H1 (cell line): ENCODE data around the gene IFITM10. TPM values are rescaled to one million over a fixed set of nuclear protein-coding genes. Genes with fewer than 3 reads are reported as not detected.

Experiments
- CTCF ChIA-PET: fragments of 300-600 bp; sonication (Branson Sonifier 250); formaldehyde crosslinking; loops from one replicate; lab custom pipeline; 2021; ENCODE audit not compliant: partially characterized antibody; lab: Charles Lee
- POLR2A ChIA-PET: fragments of 300-600 bp; sonication (Branson Sonifier 250); formaldehyde crosslinking; loops from one replicate; lab custom pipeline; 2021; ENCODE audit warnings: inconsistent platforms; ENCODE audit not compliant: partially characterized antibody; lab: Charles Lee
- DNase-seq, 2 experiments: peaks; one replicate each; pipeline versions ENCODE4 v3.0.0 to v3.0.0-alpha.2; 2010 to 2022; ENCODE audit warnings: low spot score in 2 of 2, low read depth in 1 of 2, mixed read lengths in 1 of 2
- FAIRE-seq: peaks from 2 replicates; lab custom pipeline; 2011; peaks lifted over from hg19 to GRCh38; lab: Jason Lieb, UNC
- H2AFZ ChIP-seq: 2 replicates; pipeline ENCODE4 v1.8.1; 2012; ENCODE audit warnings: low read length, inconsistent platforms
- H2AK5ac ChIP-seq: 2 replicates; pipeline ENCODE4 v1.6.1; 2013; ENCODE audit warnings: low read depth, low read length
- H2BK120ac ChIP-seq: replicated peaks from 2 replicates; pipeline ENCODE3; 2013; ENCODE audit warnings: low read depth, low read length, inconsistent platforms
- H2BK12ac ChIP-seq: 2 replicates; pipeline ENCODE4 v1.6.1; 2013; ENCODE audit warnings: low read depth, low read length
- H2BK15ac ChIP-seq: 2 replicates; pipeline ENCODE4 v1.6.1; 2013; ENCODE audit warnings: low read length
- H2BK20ac ChIP-seq: 2 replicates; pipeline ENCODE4 v1.6.1; 2013; ENCODE audit warnings: low read length
- H2BK5ac ChIP-seq: 2 replicates; pipeline ENCODE4 v1.6.1; 2013; ENCODE audit warnings: low read depth, low read length
- H3K14ac ChIP-seq: 2 replicates; pipeline ENCODE4 v1.6.1; 2013; ENCODE audit warnings: inconsistent platforms; ENCODE audit not compliant: insufficient read length
- H3K18ac ChIP-seq: 2 replicates; pipeline ENCODE4 v1.6.1; 2013; ENCODE audit warnings: low read length; ENCODE audit errors: extremely low read depth
- H3K23ac ChIP-seq: 2 replicates; pipeline ENCODE4 v1.6.1; 2013; ENCODE audit warnings: inconsistent platforms; ENCODE audit not compliant: insufficient read length
- H3K23me2 ChIP-seq: 2 replicates; pipeline ENCODE4 v1.6.1; 2013; ENCODE audit warnings: low read depth, low read length
- H3K27ac ChIP-seq: 2 replicates; pipeline ENCODE4 v1.6.1; 2011; ENCODE audit warnings: low read depth, low read length, inconsistent platforms
- H3K27me3 ChIP-seq, 4 experiments: replicated peaks in 1 of 4; 1 replicate in 1 of 4; 2 replicates in 3 of 4; pipeline versions ENCODE4 v1.6.1 to v1.8.1; 2011 to 2013; ENCODE audit warnings: low read length in 3 of 4, mild to moderate bottlenecking in 3 of 4, inconsistent platforms in 2 of 4, mixed read lengths in 2 of 4, moderate library complexity in 1 of 4; ENCODE audit not compliant: control insufficient read depth in 3 of 4, insufficient read depth in 3 of 4; ENCODE audit errors: extremely low read depth in 1 of 4
- H3K36me3 ChIP-seq, 4 experiments: 2 replicates each; pipeline versions ENCODE4 v1.6.1 to v1.8.1; 2011 to 2013; ENCODE audit warnings: mild to moderate bottlenecking in 4 of 4, low read length in 3 of 4, moderate library complexity in 2 of 4, control low read depth in 1 of 4, inconsistent platforms in 1 of 4; ENCODE audit not compliant: insufficient read depth in 4 of 4, control insufficient read depth in 2 of 4
- H3K4ac ChIP-seq: replicated peaks from 2 replicates; pipeline ENCODE3; 2013; ENCODE audit warnings: low read length, low read depth, mixed read lengths, inconsistent platforms; ENCODE audit not compliant: insufficient read length
- H3K4me1 ChIP-seq, 4 experiments: replicated peaks in 1 of 4; 1 replicate in 1 of 4; 2 replicates in 3 of 4; pipeline versions ENCODE4 v1.6.1 to v1.8.1; 2011 to 2013; ENCODE audit warnings: low read length in 3 of 4, inconsistent platforms in 2 of 4, mixed read lengths in 1 of 4; ENCODE audit not compliant: insufficient read depth in 4 of 4, control insufficient read depth in 3 of 4
- H3K4me2 ChIP-seq, 2 experiments: 2 replicates each; pipeline versions ENCODE4 v1.6.1 to v1.8.1; 2011 to 2013; ENCODE audit warnings: low read depth in 2 of 2, low read length in 2 of 2, control low read depth in 1 of 2, inconsistent platforms in 1 of 2, mild to moderate bottlenecking in 1 of 2; ENCODE audit not compliant: insufficient read depth in 1 of 2
- H3K4me3 ChIP-seq, 4 experiments: fragments of 200-600, 300-600 bp in 1 of 4; sonication (generic), shearing (Covaris generic), sonication (Bioruptor Twin) in 1 of 4; 2 replicates each; pipeline versions ENCODE4 v1.5.1 to v1.8.1; 2011 to 2016; ENCODE audit warnings: low read length in 4 of 4, low read depth in 3 of 4, control low read depth in 2 of 4, inconsistent platforms in 2 of 4, mild to moderate bottlenecking in 2 of 4, mixed read lengths in 1 of 4, moderate library complexity in 1 of 4; ENCODE audit not compliant: insufficient read depth in 2 of 4; ENCODE audit errors: extremely low read depth in 1 of 4
- H3K56ac ChIP-seq: replicated peaks from 2 replicates; pipeline ENCODE3; 2013; ENCODE audit warnings: low read depth, mild to moderate bottlenecking, mixed read lengths, low read length, inconsistent platforms; ENCODE audit not compliant: insufficient read length
- H3K79me1 ChIP-seq: 2 replicates; pipeline ENCODE4 v1.6.1; 2013; ENCODE audit warnings: low read depth, low read length, control low read depth
- H3K79me2 ChIP-seq, 2 experiments: 2 replicates each; pipeline versions ENCODE4 v1.6.1 to v1.8.1; 2012 to 2013; ENCODE audit warnings: low read length in 2 of 2, mild to moderate bottlenecking in 2 of 2, inconsistent platforms in 1 of 2; ENCODE audit not compliant: insufficient read depth in 2 of 2, control insufficient read depth in 1 of 2
- H3K9ac ChIP-seq, 4 experiments: replicated peaks in 1 of 4; 1 replicate in 1 of 4; 2 replicates in 3 of 4; pipeline versions ENCODE4 v1.6.1 to v1.8.1; 2011 to 2013; ENCODE audit warnings: low read depth in 3 of 4, low read length in 3 of 4, control low read depth in 2 of 4, mild to moderate bottlenecking in 2 of 4, moderate library complexity in 2 of 4, inconsistent platforms in 1 of 4; ENCODE audit errors: extremely low read depth in 1 of 4
- H3K9me3 ChIP-seq, 2 experiments: 2 replicates each; pipeline versions ENCODE4 v1.6.1 to v1.8.1; 2012 to 2013; ENCODE audit warnings: mild to moderate bottlenecking in 2 of 2, moderate library complexity in 2 of 2, control low read depth in 1 of 2, inconsistent platforms in 1 of 2, low read depth in 1 of 2, low read length in 1 of 2, mixed read lengths in 1 of 2; ENCODE audit not compliant: insufficient read depth in 2 of 2
- H4K20me1 ChIP-seq, 2 experiments: replicated peaks in 1 of 2; 2 replicates each; pipeline versions ENCODE3 to v1.8.1; 2011 to 2013; ENCODE audit warnings: inconsistent platforms in 2 of 2, low read length in 2 of 2, mild to moderate bottlenecking in 1 of 2; ENCODE audit not compliant: insufficient read depth in 2 of 2, control insufficient read depth in 1 of 2
- H4K5ac ChIP-seq: 2 replicates; pipeline ENCODE4 v1.6.1; 2013; ENCODE audit warnings: low read length, low read depth, mixed read lengths, inconsistent platforms; ENCODE audit not compliant: insufficient read length
- H4K8ac ChIP-seq: 2 replicates; pipeline ENCODE4 v1.8.0; 2013; ENCODE audit warnings: mild to moderate bottlenecking, moderate library complexity, low read length, inconsistent platforms; ENCODE audit not compliant: insufficient read depth; ENCODE audit errors: extremely low read depth
- H4K91ac ChIP-seq: replicated peaks from 2 replicates; pipeline ENCODE3; 2013; ENCODE audit warnings: low read length, mixed read lengths, inconsistent platforms; ENCODE audit not compliant: insufficient read length
- ASH2L ChIP-seq: fragments of 200-600, 300-600 bp; sonication (generic); IDR thresholded peaks from one replicate; pipeline ENCODE4 v1.7.1; 2017; ENCODE audit warnings: low read length
- EZH2 ChIP-seq: fragments of 200-600 bp; sonication (generic); IDR thresholded peaks from 2 replicates; pipeline ENCODE4 v1.7.1; 2012; ENCODE audit warnings: low read depth, mild to moderate bottlenecking, moderate library complexity, low read length, inconsistent platforms; ENCODE audit not compliant: severe bottlenecking
- GTF2F1 ChIP-seq: IDR thresholded peaks from 2 replicates; pipeline ENCODE4 v1.6.1; 2012; ENCODE audit warnings: low read depth, low read length, improper control_type of control experiment, borderline replicate concordance
- JUN ChIP-seq: IDR thresholded peaks from 2 replicates; pipeline ENCODE4 v1.6.1; 2011; ENCODE audit warnings: low read depth, mild to moderate bottlenecking, improper control_type of control experiment, low read length
- JUND ChIP-seq: IDR thresholded peaks from 2 replicates; pipeline ENCODE4 v1.6.1; 2011; ENCODE audit warnings: mild to moderate bottlenecking, improper control_type of control experiment, low read length
- KDM5A ChIP-seq: fragments of 200-600 bp; IDR thresholded peaks from 2 replicates; pipeline ENCODE4 v1.7.1; 2012; ENCODE audit warnings: mild to moderate bottlenecking, low read length, inconsistent platforms, mixed read lengths
- RBBP5 ChIP-seq: IDR thresholded peaks from 2 replicates; pipeline ENCODE4 v1.7.1; 2012; ENCODE audit warnings: low read depth, mild to moderate bottlenecking, inconsistent platforms, low read length, moderate library complexity, borderline replicate concordance
- TAF1 ChIP-seq: IDR thresholded peaks from 2 replicates; pipeline ENCODE4 v1.6.1; 2011; ENCODE audit warnings: mild to moderate bottlenecking, low read depth, low read length
- TEAD4 ChIP-seq: IDR thresholded peaks from 2 replicates; pipeline ENCODE4 v1.6.1; 2012; ENCODE audit warnings: low read depth, low read length, inconsistent platforms, mixed read lengths
- WGBS, 2 experiments: shearing (Covaris generic) in 1 of 2; methylation state at CpG; one replicate each; pipeline versions ENCODE4 v1.1.6 to v1.1.7; 2013 to 2015; ENCODE audit warnings: low lambda C conversion rate in 2 of 2, mixed read lengths in 2 of 2, inconsistent platforms in 1 of 2, low coverage in 1 of 2, missing lambda C conversion rate in 1 of 2; ENCODE audit not compliant: insufficient replicate concordance in 2 of 2, insufficient coverage in 1 of 2, insufficient read length in 1 of 2; ENCODE audit errors: extremely low coverage in 1 of 2, missing lambda C conversion rate in 1 of 2; 5-methylcytosine and 5-hydroxymethylcytosine counted together
- polyA plus RNA-seq, 7 experiments: library from polyadenylated mRNA; depleted of rRNA in 3 of 7; stranded (reverse) in 5 of 7; unstranded in 2 of 7; fragments of >200 nt in 5 of 7; fragments of 200-250 nt in 2 of 7; gene quantifications; 1 replicate in 5 of 7; 2 replicates in 1 of 7; 4 replicates in 1 of 7; pipeline versions ENCODE4 v1.2.1 to v1.2.3, GENCODE V29; 2011 to 2013; ENCODE audit warnings: missing spikeins in 2 of 7, mixed read lengths in 2 of 7
- total RNA-seq: library from RNA; stranded (reverse); fragmentation: NEBNext Ultra II Directional; extraction: Animal tissue kit (Norgen Biotek cat#: 25700); gene quantifications from 2 replicates; pipeline ENCODE4 v1.2.1, GENCODE V29; 2021
- TF ChIP-seq, protein P1 (sequence below): IDR thresholded peaks from 2 replicates; pipeline ENCODE4 v1.6.1; 2012; ENCODE audit warnings: inconsistent platforms
- TF ChIP-seq, protein P2 (sequence below): IDR thresholded peaks from 2 replicates; pipeline ENCODE4 v1.6.1; 2012; ENCODE audit warnings: low read length, inconsistent platforms

IFITM10 gene
- total and polyA plus RNA-seq, 2 of the 8 experiments (the other 6 are each of a cell fraction or from before 2014, with no cell fraction given): 0.08 to 0.22 TPM

DNA sequence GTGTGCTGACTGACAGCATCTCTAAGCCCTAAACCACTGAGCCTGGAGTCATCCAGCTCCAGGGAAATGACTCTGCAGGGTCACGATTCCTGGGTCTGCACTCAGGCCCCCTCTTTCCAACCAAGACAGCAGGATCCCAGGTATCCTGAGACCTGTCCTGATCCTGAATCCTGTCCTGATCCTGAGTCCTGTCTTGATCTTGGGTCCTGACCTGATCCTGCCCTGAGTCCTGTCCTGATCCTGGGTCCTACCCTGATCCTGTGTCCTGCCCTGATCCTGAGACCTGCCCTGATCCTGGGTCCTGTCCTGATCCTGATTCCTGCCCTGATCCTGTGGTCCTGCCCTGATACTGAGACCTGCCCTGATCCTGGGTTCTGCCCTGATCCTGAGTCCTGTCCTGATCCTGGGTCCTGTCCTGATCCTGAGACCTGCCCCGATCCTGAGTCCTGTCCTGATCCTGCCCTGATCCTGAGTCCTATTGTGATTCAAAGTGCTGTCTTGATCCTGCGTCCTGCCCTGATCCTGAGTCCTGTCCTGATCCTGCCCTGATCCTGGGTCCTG is 54.8 kb downstream of the IFITM10 start:
- H3K79me1 ChIP-seq: no peaks in the 10 kb centered on the region
- no peak overlapping the region for H2BK20ac ChIP-seq
- H3K14ac ChIP-seq: no peak overlapping the region
- H3K4me3 ChIP-seq: no peak overlapping the region
- H3K9me3 ChIP-seq: no peaks in the 10 kb centered on the region
- no peak overlapping the region for H3K9ac ChIP-seq
- H4K5ac ChIP-seq: no peak overlapping the region
- H2BK5ac ChIP-seq: no peak overlapping the region
- POLR2A ChIA-PET: interaction anchor here (1.4 kb wide), 1 partner anchor 53 kb away, joined by 3 read pairs; no protein-coding TSS in a partner anchor
- H3K4ac ChIP-seq: no peak overlapping the region
- H3K27me3 ChIP-seq: peaks cover 0 to 7% (median 0%) of the 10 kb centered on the region in 4 experiments; a peak in 3 of 7 replicates
- H2AFZ ChIP-seq: no peak overlapping the region
- H4K91ac ChIP-seq: no peak overlapping the region
- H3K4me1 ChIP-seq: peaks cover 0 to 10% (median 3%) of the 10 kb centered on the region in 4 experiments; a peak in 3 of 7 replicates
- no peaks in the 10 kb centered on the region for H4K20me1 ChIP-seq
- CTCF ChIA-PET: interaction anchor here (1.2 to 6.9 kb wide), 11 partner anchors 28 to 461 kb away, joined by 5 to 255 read pairs (median 25); partner anchors contain the start of genes SYT8 and TNNI2
- no peak overlapping the region for H3K18ac ChIP-seq
- no peaks in the 10 kb centered on the region; the same call in 1 of the 2 replicates for H3K23me2 ChIP-seq
- no peak overlapping the region for H4K8ac ChIP-seq
- no peaks in the 10 kb centered on the region for H3K36me3 ChIP-seq
- H2AK5ac ChIP-seq: no peak overlapping the region
- H3K79me2 ChIP-seq: no peaks in the 10 kb centered on the region
- H2BK12ac ChIP-seq: peak overlapping the region; percentile 44; the same call in 1 of the 2 replicates
- FAIRE-seq: no peak
- H2BK15ac ChIP-seq: no peak overlapping the region
- no peak overlapping the region for H3K56ac ChIP-seq
- no peak overlapping the region for H3K27ac ChIP-seq
- TF ChIP-seq EZH2 (no peak), JUN (no peak), KDM5A (no peak), TAF1 (no peak), GTF2F1 (no peak), ASH2L (no peak), JUND (no peak), TEAD4 (no peak), RBBP5 (no peak)
- TF ChIP-seq, protein P1, sequence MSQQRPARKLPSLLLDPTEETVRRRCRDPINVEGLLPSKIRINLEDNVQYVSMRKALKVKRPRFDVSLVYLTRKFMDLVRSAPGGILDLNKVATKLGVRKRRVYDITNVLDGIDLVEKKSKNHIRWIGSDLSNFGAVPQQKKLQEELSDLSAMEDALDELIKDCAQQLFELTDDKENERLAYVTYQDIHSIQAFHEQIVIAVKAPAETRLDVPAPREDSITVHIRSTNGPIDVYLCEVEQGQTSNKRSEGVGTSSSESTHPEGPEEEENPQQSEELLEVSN: no peak
- TF ChIP-seq, protein P2, sequence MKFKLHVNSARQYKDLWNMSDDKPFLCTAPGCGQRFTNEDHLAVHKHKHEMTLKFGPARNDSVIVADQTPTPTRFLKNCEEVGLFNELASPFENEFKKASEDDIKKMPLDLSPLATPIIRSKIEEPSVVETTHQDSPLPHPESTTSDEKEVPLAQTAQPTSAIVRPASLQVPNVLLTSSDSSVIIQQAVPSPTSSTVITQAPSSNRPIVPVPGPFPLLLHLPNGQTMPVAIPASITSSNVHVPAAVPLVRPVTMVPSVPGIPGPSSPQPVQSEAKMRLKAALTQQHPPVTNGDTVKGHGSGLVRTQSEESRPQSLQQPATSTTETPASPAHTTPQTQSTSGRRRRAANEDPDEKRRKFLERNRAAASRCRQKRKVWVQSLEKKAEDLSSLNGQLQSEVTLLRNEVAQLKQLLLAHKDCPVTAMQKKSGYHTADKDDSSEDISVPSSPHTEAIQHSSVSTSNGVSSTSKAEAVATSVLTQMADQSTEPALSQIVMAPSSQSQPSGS: no peak
- 89% methylated on average over 3 of the region's 3 CpGs; no CpG with 5 or more reads in 1 of the 2 experiments for WGBS, 2 experiments
- no peak overlapping the region for H3K23ac ChIP-seq
- DNase-seq: no peak
- no peak overlapping the region for H2BK120ac ChIP-seq
- H3K4me2 ChIP-seq: no peak overlapping the region
